Smooth muscle cell (in vitro differentiated cells): ENCODE data around the gene SREBF2. TPM values are rescaled to one million over a fixed set of nuclear protein-coding genes. Genes with fewer than 3 reads are reported as not detected.
"Not testable (repeated sequence)": the region's sequence is repeated elsewhere in the genome, so short reads cannot be mapped to it uniquely, and the experiment has no call there.

Experiments used
- DNase-seq: peaks from one replicate; lab custom pipeline; 2025; ENCODE audit not compliant: unreplicated experiment; lab: John Stamatoyannopoulos, UW
- H2AFZ ChIP-seq: fragments of 200-600 bp; sonication (generic); 2 replicates; pipeline ENCODE4 v1.6.0; 2016; ENCODE audit warnings: antibody characterized with exemption, low read depth, mild to moderate bottlenecking
- H3F3A ChIP-seq: fragments of 200-600 bp; sonication (generic); 2 replicates; pipeline ENCODE4 v1.6.0; 2017; ENCODE audit warnings: antibody characterized with exemption, low read depth
- H3K27ac ChIP-seq: fragments of 200-600 bp; sonication (generic); 2 replicates; pipeline ENCODE4 v1.5.1; 2016; ENCODE audit warnings: low read depth, mild to moderate bottlenecking
- H3K27me3 ChIP-seq: fragments of 200-600 bp; sonication (generic); 2 replicates; pipeline ENCODE4 v1.6.1; 2016; ENCODE audit warnings: low read depth, mild to moderate bottlenecking
- H3K36me3 ChIP-seq: fragments of 200-600 bp; sonication (generic); 2 replicates; pipeline ENCODE4 v1.5.1; 2016; ENCODE audit warnings: low read depth
- H3K4me1 ChIP-seq: fragments of 200-600 bp; sonication (generic); 2 replicates; pipeline ENCODE4 v1.5.1; 2016; ENCODE audit warnings: low read depth
- H3K4me2 ChIP-seq: fragments of 200-600 bp; sonication (generic); 2 replicates; pipeline ENCODE4 v1.6.0; 2016; ENCODE audit warnings: mild to moderate bottlenecking
- H3K4me3 ChIP-seq: fragments of 200-600 bp; sonication (generic); 2 replicates; pipeline ENCODE4 v1.5.1; 2016; ENCODE audit warnings: mild to moderate bottlenecking
- H3K79me2 ChIP-seq: fragments of 200-600 bp; sonication (generic); 2 replicates; pipeline ENCODE4 v1.6.0; 2016; ENCODE audit warnings: low read depth, mild to moderate bottlenecking
- H3K9ac ChIP-seq: fragments of 200-600 bp; sonication (generic); 2 replicates; pipeline ENCODE4 v1.6.0; 2016; ENCODE audit warnings: low read depth
- H3K9me3 ChIP-seq: fragments of 200-600 bp; sonication (generic); replicated peaks from 2 replicates; pipeline ENCODE4 v1.5.1; 2016; ENCODE audit warnings: low read depth
- H4K20me1 ChIP-seq: fragments of 200-600 bp; sonication (generic); 2 replicates; pipeline ENCODE4 v1.6.0; 2016; ENCODE audit warnings: low read depth
- WGBS: methylation state at CpG from one replicate; pipeline ENCODE4 v1.1.7; 2016; ENCODE audit warnings: low lambda C conversion rate; 5-methylcytosine and 5-hydroxymethylcytosine counted together
- polyA plus RNA-seq: library from polyadenylated mRNA; unstranded; fragments of >200 nt; fragmentation: Nextera tagmentation; extraction: Ambion mirVana; gene quantifications from 2 replicates; pipeline ENCODE4 v1.2.1, GENCODE V29; 2016
- total RNA-seq: library from RNA; depleted of rRNA; stranded (reverse); fragments of >200 nt; gene quantifications from 2 replicates; pipeline ENCODE4 v1.2.3, GENCODE V29; 2014
- TF ChIP-seq, protein P1 (sequence below): fragments of 200-600 bp; sonication (generic); IDR thresholded peaks from 2 replicates; pipeline ENCODE4 v1.5.1; 2017; ENCODE audit warnings: borderline replicate concordance, mild to moderate bottlenecking, antibody characterized with exemption; ENCODE audit not compliant: insufficient read depth, poor library complexity, severe bottlenecking

The SREBF2 gene
- total and polyA plus RNA-seq, 2 experiments from 2014 or later, result 62.9 to 78.2 TPM

DNA sequence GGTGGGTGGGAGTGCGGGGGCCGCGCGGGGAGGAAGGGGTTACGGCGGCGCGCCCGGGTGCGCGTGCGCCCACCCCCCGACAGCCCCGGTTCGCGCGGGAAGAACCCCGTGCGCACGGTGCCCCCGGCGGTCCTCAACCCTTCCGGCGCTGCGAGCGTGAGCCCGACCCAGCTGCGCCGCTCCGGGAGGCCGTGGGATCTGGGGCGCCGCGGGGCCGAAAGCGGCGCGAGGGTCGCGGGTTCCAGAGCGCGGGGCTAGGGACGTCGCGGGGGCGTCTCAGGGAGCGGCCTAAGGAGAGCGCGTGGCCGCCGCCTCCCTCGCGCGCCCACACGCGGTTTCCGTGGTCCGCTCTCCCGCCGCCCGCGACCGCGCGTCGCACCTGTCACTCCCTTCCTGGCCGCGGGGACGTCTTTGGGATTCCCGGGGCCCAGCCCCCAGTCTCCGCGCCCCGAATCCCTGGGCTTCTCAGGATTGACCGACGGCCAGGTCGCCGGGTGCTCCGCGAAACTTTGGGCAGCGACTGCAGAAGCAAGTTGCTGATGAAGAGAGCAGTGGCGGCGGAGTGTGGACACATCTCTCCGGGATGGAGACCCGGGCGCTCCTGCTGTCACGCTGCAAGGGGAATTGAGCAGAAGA, 582 bp downstream of the SREBF2 start:
- Histone ChIP-seq H3K4me2 (peak overlapping the region; percentile 97), H3K4me1 (peaks cover 15% of the 10 kb centered on the region), H3K9ac (peak overlapping the region; percentile 93), H3K27ac (peak overlapping the region; percentile 95), H3K79me2 (peaks cover 54% of the 10 kb centered on the region), H3K4me3 (peak overlapping the region; percentile 95), H3F3A (no peaks in the 10 kb centered on the region), H4K20me1 (peaks cover 47% of the 10 kb centered on the region), H3K36me3 (no peaks in the 10 kb centered on the region), H3K9me3 (no peaks in the 10 kb centered on the region), H3K27me3 (no peaks in the 10 kb centered on the region), H2AFZ (no peak overlapping the region)
- DNase-seq, result no peak
- 2% methylated on average over 62 of the region's 86 CpGs for WGBS
- TF ChIP-seq, protein P1, sequence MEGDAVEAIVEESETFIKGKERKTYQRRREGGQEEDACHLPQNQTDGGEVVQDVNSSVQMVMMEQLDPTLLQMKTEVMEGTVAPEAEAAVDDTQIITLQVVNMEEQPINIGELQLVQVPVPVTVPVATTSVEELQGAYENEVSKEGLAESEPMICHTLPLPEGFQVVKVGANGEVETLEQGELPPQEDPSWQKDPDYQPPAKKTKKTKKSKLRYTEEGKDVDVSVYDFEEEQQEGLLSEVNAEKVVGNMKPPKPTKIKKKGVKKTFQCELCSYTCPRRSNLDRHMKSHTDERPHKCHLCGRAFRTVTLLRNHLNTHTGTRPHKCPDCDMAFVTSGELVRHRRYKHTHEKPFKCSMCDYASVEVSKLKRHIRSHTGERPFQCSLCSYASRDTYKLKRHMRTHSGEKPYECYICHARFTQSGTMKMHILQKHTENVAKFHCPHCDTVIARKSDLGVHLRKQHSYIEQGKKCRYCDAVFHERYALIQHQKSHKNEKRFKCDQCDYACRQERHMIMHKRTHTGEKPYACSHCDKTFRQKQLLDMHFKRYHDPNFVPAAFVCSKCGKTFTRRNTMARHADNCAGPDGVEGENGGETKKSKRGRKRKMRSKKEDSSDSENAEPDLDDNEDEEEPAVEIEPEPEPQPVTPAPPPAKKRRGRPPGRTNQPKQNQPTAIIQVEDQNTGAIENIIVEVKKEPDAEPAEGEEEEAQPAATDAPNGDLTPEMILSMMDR, result no peak

DNA sequence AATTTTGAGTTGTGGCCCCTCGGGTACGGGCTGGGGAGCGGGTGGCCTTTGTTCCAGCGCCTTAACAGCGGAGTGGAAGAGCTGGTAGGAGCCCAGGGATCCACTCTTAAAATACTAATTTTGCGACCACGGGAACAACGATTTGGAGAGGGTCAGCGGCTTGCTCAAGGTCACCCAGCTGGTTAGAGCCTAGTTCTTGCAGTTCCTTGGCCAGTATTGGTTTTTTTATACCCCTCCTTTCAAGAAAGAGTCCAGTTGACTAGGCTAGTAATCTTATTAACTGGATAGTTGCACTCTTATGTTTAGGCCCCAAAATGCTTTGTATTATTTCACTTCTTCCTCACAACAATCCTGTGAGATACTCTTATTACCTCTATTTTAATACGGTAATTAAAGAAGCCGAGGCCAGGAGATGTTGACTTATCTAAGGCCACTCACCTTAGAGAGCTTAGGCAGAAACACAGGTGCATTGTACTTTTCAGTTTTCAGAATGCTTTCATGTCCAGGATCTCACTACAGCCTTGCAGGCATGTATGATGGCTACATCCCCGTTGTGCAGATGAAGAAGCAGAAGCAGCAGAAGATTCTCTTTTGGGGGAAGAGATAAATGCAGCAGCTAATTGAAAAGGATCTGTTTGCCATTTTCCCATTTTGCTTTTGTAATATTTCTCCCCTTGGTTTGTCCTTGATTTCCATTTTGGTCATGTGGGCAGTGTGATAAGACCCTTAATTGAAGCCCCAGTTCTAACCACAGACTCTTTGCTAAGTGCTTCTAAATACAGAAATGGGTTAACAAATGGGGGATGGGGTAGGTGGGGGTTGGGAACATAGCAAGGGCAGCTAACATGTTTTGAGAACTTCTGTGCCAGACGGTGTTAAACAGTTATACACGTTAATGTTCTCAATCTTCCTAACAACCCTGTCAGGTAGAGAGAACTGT, 1.4 kb downstream of the SREBF2 start:
- DNase-seq, result no peak
- Histone ChIP-seq H2AFZ (no peak overlapping the region), H3K4me3 (peak overlapping the region; percentile 95), H4K20me1 (peaks cover 55% of the 10 kb centered on the region), H3K79me2 (peaks cover 62% of the 10 kb centered on the region), H3K4me2 (peak overlapping the region; percentile 97), H3K9ac (peak overlapping the region; percentile 93), H3K36me3 (no peaks in the 10 kb centered on the region), H3F3A (peaks cover 4% of the 10 kb centered on the region), H3K27ac (peak overlapping the region; percentile 95), H3K9me3 (no peaks in the 10 kb centered on the region), H3K4me1 (peaks cover 15% of the 10 kb centered on the region), H3K27me3 (no peaks in the 10 kb centered on the region)
- TF ChIP-seq, protein P1, result no peak
- WGBS, result 9% methylated on average over 14 of the region's 14 CpGs

DNA sequence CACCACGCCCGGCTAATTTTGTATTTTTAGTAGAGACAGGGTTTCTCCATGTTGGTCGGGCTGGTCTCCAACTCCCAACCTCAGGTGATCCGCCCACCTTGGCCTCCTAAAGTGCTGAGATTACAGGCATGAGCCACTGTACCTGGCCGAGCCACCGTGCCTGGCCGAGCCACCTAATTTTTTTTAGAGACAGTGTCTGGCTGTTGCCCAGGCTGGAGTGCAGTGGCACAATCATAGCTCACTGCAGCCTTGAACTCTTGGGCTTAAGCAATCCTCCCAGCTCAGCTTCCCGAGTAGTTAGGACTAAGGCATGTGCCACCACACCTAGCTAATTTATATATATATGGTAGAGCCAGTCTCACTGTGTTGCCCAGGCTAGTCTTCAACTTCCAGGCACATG, 2.6 kb downstream of the SREBF2 start:
- 96% methylated on average over 8 of the region's 8 CpGs for WGBS
- H3K36me3 ChIP-seq, H3K9me3 ChIP-seq, DNase-seq, H3F3A ChIP-seq, H3K27ac ChIP-seq, H3K4me2 ChIP-seq, H3K27me3 ChIP-seq, H3K9ac ChIP-seq, H3K4me3 ChIP-seq, H2AFZ ChIP-seq: not testable (repeated sequence)
- H4K20me1 ChIP-seq, result peaks cover 67% of the 10 kb centered on the region
- peaks cover 74% of the 10 kb centered on the region for H3K79me2 ChIP-seq
- H3K4me1 ChIP-seq, result peaks cover 15% of the 10 kb centered on the region

DNA sequence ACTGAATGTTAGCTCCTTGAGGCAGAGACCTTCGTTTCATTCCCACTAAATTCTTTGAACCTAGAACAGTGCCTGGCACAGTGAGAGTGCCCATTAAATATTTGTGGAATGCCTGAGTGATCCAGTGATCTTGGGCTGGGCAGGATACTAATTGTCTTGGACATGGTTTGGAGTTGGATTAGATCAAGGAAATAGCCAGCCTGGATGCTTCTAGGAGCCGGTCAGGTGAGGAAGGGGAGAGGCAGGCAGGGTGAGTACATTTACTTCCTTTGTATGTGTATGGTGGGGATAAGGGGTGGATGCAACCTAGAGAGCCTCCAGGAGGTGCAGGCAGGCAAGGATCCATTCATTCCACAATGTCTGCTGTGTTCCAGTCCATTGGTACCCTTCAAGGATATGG, 3.6 kb downstream of the SREBF2 start:
- TF ChIP-seq, protein P1, result no peak
- Histone ChIP-seq H4K20me1 (peaks cover 77% of the 10 kb centered on the region), H2AFZ (no peak overlapping the region), H3K27ac (no peak overlapping the region), H3K4me1 (peaks cover 15% of the 10 kb centered on the region), H3F3A (peaks cover 10% of the 10 kb centered on the region), H3K27me3 (no peaks in the 10 kb centered on the region), H3K9ac (no peak overlapping the region), H3K36me3 (no peaks in the 10 kb centered on the region), H3K4me2 (no peak overlapping the region), H3K4me3 (no peak overlapping the region), H3K9me3 (no peaks in the 10 kb centered on the region), H3K79me2 (peaks cover 85% of the 10 kb centered on the region)
- no peak for DNase-seq
- WGBS, result 76% methylated on average over 2 of the region's 2 CpGs
